ENCODE data around the gene CD4.
"Not testable (repeated sequence)": the region's sequence is repeated elsewhere in the genome, so short reads cannot be mapped to it uniquely, and the experiment has no call there.

Gene CD4

GRCh38 chr12:6869049-6870021, 80.0 kb downstream of the CD4 start:
- peak; percentile 74 for DNase-seq

GRCh38 chr12:6870304-6870703, 81.0 kb downstream of the CD4 start:
- DNase-seq = not testable (repeated sequence)
